DOHH2 (cell line): ENCODE data around the gene SPRN.

ENCODE experiments used
- H3F3A ChIP-seq: fragments of 200-600 bp; sonication (generic), shearing (Covaris generic); 2 replicates; pipeline ENCODE4 v1.6.0; 2016; ENCODE audit warnings: antibody characterized with exemption, mild to moderate bottlenecking; ENCODE audit not compliant: control insufficient read depth, insufficient read depth
- H3K27ac ChIP-seq: fragments of 200-600 bp; sonication (generic); 2 replicates; pipeline ENCODE4 v1.5.1; 2014; ENCODE audit warnings: low read depth, mild to moderate bottlenecking, low read length, moderate library complexity
- H3K27me3 ChIP-seq: fragments of 200-600 bp; sonication (generic); 2 replicates; pipeline ENCODE4 v1.6.1; 2014; ENCODE audit warnings: mild to moderate bottlenecking, low read length, mixed read lengths; ENCODE audit not compliant: control insufficient read depth
- H3K36me3 ChIP-seq: fragments of 200-600 bp; sonication (generic); 2 replicates; pipeline ENCODE4 v1.6.1; 2014; ENCODE audit warnings: mild to moderate bottlenecking, low read length, moderate library complexity, mixed read lengths; ENCODE audit not compliant: control insufficient read depth
- H3K4me1 ChIP-seq: fragments of 200-600 bp; sonication (generic); 2 replicates; pipeline ENCODE4 v1.6.1; 2014; ENCODE audit warnings: mild to moderate bottlenecking, low read length, mixed read lengths; ENCODE audit not compliant: control insufficient read depth
- H3K4me2 ChIP-seq: fragments of 200-600 bp; sonication (generic); 2 replicates; pipeline ENCODE4 v1.6.0; 2014; ENCODE audit warnings: mild to moderate bottlenecking, low read length, moderate library complexity
- H3K4me3 ChIP-seq: fragments of 200-600 bp; sonication (generic); 2 replicates; pipeline ENCODE4 v1.5.1; 2014; ENCODE audit warnings: mild to moderate bottlenecking, low read length, mixed read lengths
- H3K79me2 ChIP-seq: fragments of 200-600 bp; sonication (generic); 2 replicates; pipeline ENCODE4 v1.6.1; 2014; ENCODE audit warnings: mild to moderate bottlenecking, low read length, mixed read lengths; ENCODE audit not compliant: control insufficient read depth
- H3K9me2 ChIP-seq: fragments of 200-600 bp; sonication (generic); replicated peaks from 2 replicates; pipeline ENCODE4 v1.6.1; 2014; ENCODE audit warnings: mild to moderate bottlenecking, low read length, mixed read lengths; ENCODE audit not compliant: control insufficient read depth
- H3K9me3 ChIP-seq: fragments of 200-600 bp; sonication (generic); 2 replicates; pipeline ENCODE4 v1.6.1; 2014; ENCODE audit warnings: antibody characterized with exemption, low read length, mixed read lengths; ENCODE audit not compliant: control insufficient read depth, insufficient read depth
- H4K20me1 ChIP-seq: fragments of 200-600 bp; sonication (generic); 2 replicates; pipeline ENCODE4 v1.6.0; 2014; ENCODE audit warnings: low read depth, mild to moderate bottlenecking, antibody characterized with exemption, low read length, moderate library complexity; ENCODE audit not compliant: control insufficient read depth, insufficient read depth
- CTCF ChIP-seq: fragments of 200-600 bp; sonication (generic); IDR thresholded peaks from one replicate; pipeline ENCODE4 v1.5.1; 2014; ENCODE audit warnings: antibody characterized with exemption, mild to moderate bottlenecking, low read depth, low read length; ENCODE audit not compliant: poor library complexity, severe bottlenecking
- EZH2phosphoT487 ChIP-seq: fragments of 200-600 bp; sonication (generic); IDR thresholded peaks from 2 replicates; pipeline ENCODE4 v1.6.1; 2017; ENCODE audit warnings: borderline replicate concordance, mild to moderate bottlenecking, antibody characterized with exemption, low read length, moderate library complexity, mixed read lengths

SPRN gene

GRCh38 chr10:133445751-133446708 lies 21.6 kb upstream of the SPRN start:
- H3K9me2 ChIP-seq, result no peaks in the 10 kb centered on the region
- no peak overlapping the region for H3K4me3 ChIP-seq
- no peak overlapping the region for H3K4me2 ChIP-seq
- no peaks in the 10 kb centered on the region for H3F3A ChIP-seq
- no peaks in the 10 kb centered on the region for H3K27me3 ChIP-seq
- TF ChIP-seq EZH2phosphoT487, result no peak
- no peak for TF ChIP-seq CTCF
- no peak overlapping the region for H3K27ac ChIP-seq
- no peaks in the 10 kb centered on the region for H3K79me2 ChIP-seq
- no peaks in the 10 kb centered on the region for H4K20me1 ChIP-seq
- no peaks in the 10 kb centered on the region for H3K4me1 ChIP-seq
- no peaks in the 10 kb centered on the region for H3K36me3 ChIP-seq
- H3K9me3 ChIP-seq, result peaks cover 40% of the 10 kb centered on the region

- TF ChIP-seq CTCF, result no peak
- no peak for TF ChIP-seq EZH2phosphoT487
Observed at GRCh38 chr10:133445268-133445732, 20.9 kb upstream of the SPRN start.

GRCh38 chr10:133444342-133445267 lies 20.2 kb upstream of the SPRN start:
- Histone ChIP-seq H3K4me2 (no peak overlapping the region), H3K27me3 (no peaks in the 10 kb centered on the region), H3K4me3 (no peak overlapping the region), H3K79me2 (no peaks in the 10 kb centered on the region), H3K27ac (no peak overlapping the region), H4K20me1 (no peaks in the 10 kb centered on the region), H3F3A (no peaks in the 10 kb centered on the region), H3K9me3 (peaks cover 40% of the 10 kb centered on the region), H3K4me1 (no peaks in the 10 kb centered on the region), H3K36me3 (no peaks in the 10 kb centered on the region), H3K9me2 (no peaks in the 10 kb centered on the region)
- no peak for TF ChIP-seq EZH2phosphoT487
- TF ChIP-seq CTCF, result no peak

More at GRCh38 chr10:133445268-133445732, 20.9 kb upstream of the SPRN start:
- no peaks in the 10 kb centered on the region for H3K4me1 ChIP-seq
- H3F3A ChIP-seq, result no peaks in the 10 kb centered on the region
- no peak overlapping the region for H3K4me3 ChIP-seq
- H3K27me3 ChIP-seq, result no peaks in the 10 kb centered on the region
- H3K9me3 ChIP-seq, result peaks cover 40% of the 10 kb centered on the region
- no peaks in the 10 kb centered on the region for H3K9me2 ChIP-seq
- no peaks in the 10 kb centered on the region for H3K79me2 ChIP-seq
- H3K36me3 ChIP-seq, result no peaks in the 10 kb centered on the region
- no peak overlapping the region for H3K4me2 ChIP-seq
- H3K27ac ChIP-seq, result no peak overlapping the region
- no peaks in the 10 kb centered on the region for H4K20me1 ChIP-seq
